DND-41 (cell line): ENCODE results near the gene ZNF580.
A peak's percentile ranks its signal among the peaks of the same experiment; 100 is the strongest.

Experiments
- ATAC-seq: fragments of 200-7000 bp; cut with Tn5 transposase; 3 replicates; pipeline ENCODE4 v1.9.1; 2021; ENCODE audit warnings: low read depth; ENCODE audit not compliant: insufficient read depth
- DNase-seq: peaks from one replicate; pipeline ENCODE4 v3.0.0-alpha.2; 2020
- H2AFZ ChIP-seq: 2 replicates; pipeline ENCODE4 v1.6.0; 2012; ENCODE audit warnings: low read depth, low read length
- H3K27ac ChIP-seq: 2 replicates; pipeline ENCODE4 v1.5.1; 2012; ENCODE audit warnings: low read length, inconsistent platforms
- H3K27me3 ChIP-seq: fragments of 200-600 bp; sonication (generic); 2 replicates; pipeline ENCODE4 v1.6.0; 2012; ENCODE audit warnings: low read length, mild to moderate bottlenecking, inconsistent platforms; ENCODE audit not compliant: insufficient read depth, poor library complexity
- H3K36me3 ChIP-seq: 2 replicates; pipeline ENCODE4 v1.5.1; 2012; ENCODE audit warnings: low read length, inconsistent platforms; ENCODE audit not compliant: insufficient read depth
- H3K4me1 ChIP-seq: 2 replicates; pipeline ENCODE4 v1.5.1; 2012; ENCODE audit warnings: mild to moderate bottlenecking, low read length; ENCODE audit not compliant: insufficient read depth
- H3K4me2 ChIP-seq: 2 replicates; pipeline ENCODE4 v1.6.0; 2012; ENCODE audit warnings: mild to moderate bottlenecking, moderate library complexity, low read length, inconsistent platforms; ENCODE audit not compliant: insufficient read depth
- H3K4me3 ChIP-seq, 2 experiments: fragments of 200-600 bp in 1 of 2; shearing (Covaris generic) in 1 of 2; 2 replicates each; pipeline ENCODE4 v1.5.1; 2012 to 2016; ENCODE audit warnings: inconsistent platforms in 2 of 2, low read length in 2 of 2, mild to moderate bottlenecking in 2 of 2, low read depth in 1 of 2, moderate library complexity in 1 of 2
- H3K79me2 ChIP-seq: 2 replicates; pipeline ENCODE4 v1.6.0; 2012; ENCODE audit warnings: low read length, inconsistent platforms; ENCODE audit not compliant: insufficient read depth
- H3K9ac ChIP-seq: 2 replicates; pipeline ENCODE4 v1.6.0; 2012; ENCODE audit warnings: low read depth, mild to moderate bottlenecking, inconsistent platforms, low read length, moderate library complexity
- H3K9me3 ChIP-seq: 2 replicates; pipeline ENCODE4 v1.5.1; 2012; ENCODE audit warnings: low read length, moderate library complexity, mild to moderate bottlenecking, inconsistent platforms; ENCODE audit not compliant: insufficient read depth, severe bottlenecking
- H4K20me1 ChIP-seq: 2 replicates; pipeline ENCODE4 v1.6.0; 2012; ENCODE audit warnings: low read length; ENCODE audit not compliant: insufficient read depth
- CTCF ChIP-seq: IDR thresholded peaks from 2 replicates; pipeline ENCODE4 v1.5.1; 2012; ENCODE audit warnings: borderline replicate concordance, low read length, moderate library complexity, mild to moderate bottlenecking; ENCODE audit not compliant: poor library complexity, severe bottlenecking; ENCODE audit errors: extremely low read depth
- EZH2 ChIP-seq: IDR thresholded peaks from 3 replicates; pipeline ENCODE4 v1.6.1; 2012; ENCODE audit warnings: borderline replicate concordance, low read depth, mild to moderate bottlenecking, moderate library complexity, low read length, inconsistent platforms; ENCODE audit not compliant: severe bottlenecking

ZNF580 gene

GRCh38 chr19:55597501-55597921 is 43.3 kb upstream of the ZNF580 start:
- Histone ChIP-seq H3K27me3 (no peaks in the 10 kb centered on the region), H3K9ac (no peak overlapping the region), H3K4me1 (peaks cover 24% of the 10 kb centered on the region), H3K36me3 (peaks cover 40% of the 10 kb centered on the region), H3K4me2 (no peak overlapping the region), H4K20me1 (no peaks in the 10 kb centered on the region), H2AFZ (no peak overlapping the region), H3K27ac (no peak overlapping the region), H3K79me2 (peaks cover 17% of the 10 kb centered on the region), H3K4me3 (no peak overlapping the region), H3K9me3 (no peaks in the 10 kb centered on the region)
- DNase-seq (no peak), ATAC-seq (no peak)
- TF ChIP-seq EZH2 (no peak), CTCF (no peak)

DNA sequence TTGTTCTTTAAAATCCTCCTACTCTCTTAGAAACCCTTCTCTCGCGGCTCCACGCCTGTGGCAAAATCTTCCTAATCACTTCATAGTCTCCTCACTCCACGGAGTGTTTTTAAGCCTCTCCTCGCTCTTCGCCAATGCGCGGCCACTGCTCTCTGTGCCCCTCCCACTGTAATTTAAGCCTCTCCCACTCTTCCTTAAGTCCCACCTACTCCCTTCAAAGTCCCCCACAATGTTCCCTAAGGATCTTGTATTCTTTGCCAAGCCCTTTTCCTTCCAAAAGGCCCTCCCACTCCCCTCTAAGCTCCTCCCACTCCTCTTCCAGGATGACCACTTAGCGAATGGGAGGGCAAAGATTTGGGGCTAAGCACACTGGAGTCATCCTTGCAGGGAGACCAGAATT is 42.8 kb upstream of the ZNF580 start:
- Histone ChIP-seq H3K4me1 (peaks cover 24% of the 10 kb centered on the region), H3K36me3 (peaks cover 40% of the 10 kb centered on the region), H3K27me3 (no peaks in the 10 kb centered on the region), H3K27ac (peak overlapping the region; percentile 51), H3K4me3 (peak overlapping the region in 1 of 2 experiments; percentile 69; a peak in 2 of 4 replicates), H3K9ac (peak overlapping the region; percentile 23; the same call in 1 of the 2 replicates), H3K9me3 (no peaks in the 10 kb centered on the region), H3K79me2 (peaks cover 17% of the 10 kb centered on the region), H3K4me2 (peak overlapping the region; percentile 64), H4K20me1 (no peaks in the 10 kb centered on the region), H2AFZ (no peak overlapping the region)
- no peak for DNase-seq
- ATAC-seq: no peak
- TF ChIP-seq CTCF: no peak
- no peak for TF ChIP-seq EZH2

GRCh38 chr19:55598719-55599467 is 41.9 kb upstream of the ZNF580 start:
- Histone ChIP-seq H3K4me2 (peak overlapping the region; percentile 64), H3K27ac (peak overlapping the region; percentile 99), H4K20me1 (no peaks in the 10 kb centered on the region), H3K4me3 (peak overlapping the region; percentile 53 to 69), H3K9ac (peak overlapping the region; percentile 99), H2AFZ (peak overlapping the region; percentile 83), H3K9me3 (no peaks in the 10 kb centered on the region), H3K79me2 (peaks cover 17% of the 10 kb centered on the region), H3K4me1 (peaks cover 31% of the 10 kb centered on the region), H3K27me3 (no peaks in the 10 kb centered on the region), H3K36me3 (peaks cover 34% of the 10 kb centered on the region)
- peak; percentile 96 for DNase-seq
- TF ChIP-seq CTCF (no peak), EZH2 (no peak)
- ATAC-seq: peak; percentile 71
